GM18909 (cell line): ENCODE data around the gene PRPF6.

Experiments
- ATAC-seq: cut with Tn5 transposase; IDR thresholded peaks from one replicate; pipeline ENCODE4 v1.9.1; 2021; ENCODE audit warnings: mild to moderate bottlenecking; ENCODE audit not compliant: unreplicated experiment, poor library complexity

PRPF6 gene

GRCh38 chr20:63944078-63944941 lies 36.6 kb upstream of the PRPF6 start:
- no peak for ATAC-seq

- ATAC-seq, result no peak
Observed at GRCh38 chr20:63945031-63945658, 35.8 kb upstream of the PRPF6 start.

- ATAC-seq, result no peak
Observed at GRCh38 chr20:63945921-63946920, 34.7 kb upstream of the PRPF6 start.

GRCh38 chr20:63946986-63947637 lies 33.8 kb upstream of the PRPF6 start:
- ATAC-seq, result no peak

- no peak for ATAC-seq
Observed at GRCh38 chr20:63947638-63948456, 33.1 kb upstream of the PRPF6 start.

- no peak for ATAC-seq
Observed at GRCh38 chr20:63950701-63951397, 30.1 kb upstream of the PRPF6 start.

- ATAC-seq, result no peak
Observed at GRCh38 chr20:63951398-63952209, 29.3 kb upstream of the PRPF6 start.

- ATAC-seq, result no peak
Observed at GRCh38 chr20:63952210-63952535, 28.8 kb upstream of the PRPF6 start.

- ATAC-seq, result no peak
Observed at GRCh38 chr20:63952769-63953168, 28.2 kb upstream of the PRPF6 start.

GRCh38 chr20:63953764-63954429 lies 27.0 kb upstream of the PRPF6 start:
- ATAC-seq, result no peak

- peak; percentile 12 for ATAC-seq
Observed at GRCh38 chr20:63955281-63955826, 25.6 kb upstream of the PRPF6 start.

- ATAC-seq, result peak; percentile 71
Observed at GRCh38 chr20:63955827-63956663, 24.9 kb upstream of the PRPF6 start, which contains the start of gene UCKL1. Gene UCKL1, minus strand, starts transcription at chr20:63956416. Its CDS starts 44 bp downstream, at chr20:63956372.

- ATAC-seq, result no peak
Observed at GRCh38 chr20:63956664-63957003, 24.3 kb upstream of the PRPF6 start.

- peak; percentile 19 for ATAC-seq
Observed at GRCh38 chr20:63957004-63957689, 23.8 kb upstream of the PRPF6 start.

- ATAC-seq, result no peak
Observed at GRCh38 chr20:63957690-63958441, 23.1 kb upstream of the PRPF6 start.
